Esophagus muscularis mucosa (tissue), 4 donors: ENCODE data around the gene LRRC10. TPM values are rescaled to one million over a fixed set of nuclear protein-coding genes. Genes with fewer than 3 reads are reported as not detected.

Experiments
- DNase-seq: peaks from one replicate; pipeline ENCODE4 v3.0.0-alpha.2; 2017; ENCODE audit errors: extremely low spot score
- H3K27ac ChIP-seq, 4 donors: fragments of 200-600 bp; sonication (generic); replicated peaks in 1 of 4; 1 replicate in 3 of 4; 2 replicates in 1 of 4; pipeline ENCODE4 v1.5.1; 2016 to 2019; ENCODE audit warnings: mild to moderate bottlenecking in 1 of 4
- H3K27me3 ChIP-seq, 4 donors: fragments of 200-600 bp; sonication (generic); one replicate each; pipeline versions ENCODE4 v1.5.1 to v1.6.0; 2016 to 2019
- H3K36me3 ChIP-seq, 4 donors: fragments of 200-600 bp; sonication (generic); one replicate each; pipeline ENCODE4 v1.5.1; 2016 to 2019
- H3K4me1 ChIP-seq, 4 donors: fragments of 200-600 bp; sonication (generic); one replicate each; pipeline ENCODE4 v1.5.1; 2016 to 2019
- H3K4me3 ChIP-seq, 4 donors: fragments of 200-600 bp; sonication (generic); 1 replicate in 2 of 4; 2 replicates in 2 of 4; pipeline ENCODE4 v1.5.1; 2016 to 2019; ENCODE audit warnings: mild to moderate bottlenecking in 4 of 4, moderate library complexity in 1 of 4
- H3K9me3 ChIP-seq, 4 donors: fragments of 200-600 bp; sonication (generic); 1 replicate in 3 of 4; 2 replicates in 1 of 4; pipeline ENCODE4 v1.5.1; 2016 to 2019
- EP300 ChIP-seq: sonication (generic); formaldehyde crosslinking; IDR thresholded peaks from one replicate; pipeline ENCODE4 v1.6.1; 2017; ENCODE audit warnings: antibody characterized with exemption
- POLR2A ChIP-seq: fragments of 450-650 bp; IDR thresholded peaks from one replicate; pipeline ENCODE4 v1.6.1; 2017; ENCODE audit warnings: antibody characterized with exemption, moderate library complexity, mild to moderate bottlenecking, low read depth
- POLR2AphosphoS5 ChIP-seq, 2 donors: sonication (generic); formaldehyde crosslinking; IDR thresholded peaks; one replicate each; pipeline ENCODE4 v1.6.1; 2017; ENCODE audit warnings: antibody characterized with exemption in 2 of 2
- WGBS: methylation state at CpG from one replicate; pipeline ENCODE4 v1.1.5; 2018; 5-methylcytosine and 5-hydroxymethylcytosine counted together
- intact Hi-C: fragments of 100-400 bp; cut with DNase I; formaldehyde crosslinking; loops from one replicate; pipeline ENCODE4 v1.15.1; 2023
- total RNA-seq, 4 donors: library from RNA; depleted of rRNA; stranded (reverse); fragments of >200 nt; gene quantifications; one replicate each; pipeline versions ENCODE4 v1.1.0 to v1.2.1, GENCODE V29; 2016
- TF ChIP-seq, protein P1 (sequence below), 3 experiments: fragments of 200-600 bp in 2 of 3; fragments of 450-650 bp in 1 of 3; sonication (generic) in 2 of 3; IDR thresholded peaks; one replicate each; pipeline ENCODE4 v1.5.1; 2017 to 2019; ENCODE audit warnings: antibody characterized with exemption in 3 of 3, mild to moderate bottlenecking in 2 of 3, moderate library complexity in 1 of 3

The LRRC10 gene
- total RNA-seq, 4 donors from 2014 or later: not detected

DNA sequence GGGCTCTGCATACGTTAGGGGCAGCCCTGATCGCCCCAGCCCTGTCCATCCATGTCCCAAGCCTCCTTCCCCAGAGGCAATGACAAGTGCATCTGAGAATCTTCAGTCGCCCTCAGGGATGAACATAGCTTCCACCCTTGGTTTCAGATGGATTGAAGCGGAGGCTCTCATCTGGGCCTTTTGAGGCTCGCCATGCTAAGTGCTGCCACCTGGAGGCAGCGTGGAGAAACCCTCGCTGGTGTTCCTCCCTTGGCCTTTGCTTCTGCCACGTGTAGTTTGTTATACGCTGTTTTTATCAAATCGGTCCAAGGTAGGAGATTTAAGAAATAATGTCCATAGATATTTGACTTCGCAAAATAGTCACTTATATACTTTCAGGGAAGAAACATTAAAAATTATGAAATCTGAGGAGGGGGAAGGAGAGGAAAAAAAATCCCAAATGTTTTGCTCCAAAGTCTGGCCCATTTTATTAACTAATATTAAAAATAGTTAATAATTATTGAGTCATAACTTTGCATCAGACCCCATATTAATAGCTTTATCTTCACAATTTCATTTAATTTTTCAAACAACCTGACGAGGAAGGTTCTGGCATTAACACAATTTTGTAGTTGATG, 28.8 kb upstream of the LRRC10 start:
- Histone ChIP-seq H3K4me3 (no peak overlapping the region), H3K27me3 (no peaks in the 10 kb centered on the region), H3K36me3 (no peaks in the 10 kb centered on the region), H3K27ac (no peak overlapping the region), H3K9me3 (no peaks in the 10 kb centered on the region), H3K4me1 (peaks cover 0 to 3% (median 0%) of the 10 kb centered on the region in 4 donors)
- TF ChIP-seq EP300 (no peak), POLR2AphosphoS5 (IDR thresholded peaks at IDR 0.05) (peak in 1 of 2 donors; percentile 22), POLR2A (no peak)
- TF ChIP-seq, protein P1, sequence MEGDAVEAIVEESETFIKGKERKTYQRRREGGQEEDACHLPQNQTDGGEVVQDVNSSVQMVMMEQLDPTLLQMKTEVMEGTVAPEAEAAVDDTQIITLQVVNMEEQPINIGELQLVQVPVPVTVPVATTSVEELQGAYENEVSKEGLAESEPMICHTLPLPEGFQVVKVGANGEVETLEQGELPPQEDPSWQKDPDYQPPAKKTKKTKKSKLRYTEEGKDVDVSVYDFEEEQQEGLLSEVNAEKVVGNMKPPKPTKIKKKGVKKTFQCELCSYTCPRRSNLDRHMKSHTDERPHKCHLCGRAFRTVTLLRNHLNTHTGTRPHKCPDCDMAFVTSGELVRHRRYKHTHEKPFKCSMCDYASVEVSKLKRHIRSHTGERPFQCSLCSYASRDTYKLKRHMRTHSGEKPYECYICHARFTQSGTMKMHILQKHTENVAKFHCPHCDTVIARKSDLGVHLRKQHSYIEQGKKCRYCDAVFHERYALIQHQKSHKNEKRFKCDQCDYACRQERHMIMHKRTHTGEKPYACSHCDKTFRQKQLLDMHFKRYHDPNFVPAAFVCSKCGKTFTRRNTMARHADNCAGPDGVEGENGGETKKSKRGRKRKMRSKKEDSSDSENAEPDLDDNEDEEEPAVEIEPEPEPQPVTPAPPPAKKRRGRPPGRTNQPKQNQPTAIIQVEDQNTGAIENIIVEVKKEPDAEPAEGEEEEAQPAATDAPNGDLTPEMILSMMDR (IDR thresholded peaks at IDR 0.05): peak; percentile 73 to 88 (median 78)
- 20% methylated on average over 9 of the region's 12 CpGs for whole genome bisulfite sequencing
- no peak for DNase-seq
- intact Hi-C loops: loop anchor here (5.0 kb wide), 1 partner anchor 282 kb away; the partner anchor contains the start of gene YEATS4

DNA sequence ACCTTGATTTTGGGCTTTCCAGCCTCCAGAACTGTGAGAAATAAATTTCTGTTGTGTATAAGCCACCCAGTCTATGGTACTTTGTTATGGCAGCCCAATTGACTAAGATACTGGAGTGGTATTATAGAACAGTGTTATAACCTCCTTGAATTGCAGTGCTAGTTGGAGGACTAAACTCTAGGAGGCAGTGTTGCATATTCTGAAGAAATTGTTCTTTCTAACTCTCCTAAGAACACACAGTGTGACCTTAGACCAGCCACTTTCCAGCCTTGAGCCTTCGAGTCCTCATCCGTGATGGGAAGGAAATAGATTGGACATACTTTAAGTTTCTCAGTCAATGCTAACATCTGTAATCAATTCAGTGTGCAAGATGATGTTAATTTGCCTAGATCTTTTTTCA, 22.4 kb upstream of the LRRC10 start:
- Histone ChIP-seq H3K4me1 (no peaks in the 10 kb centered on the region), H3K9me3 (no peaks in the 10 kb centered on the region), H3K36me3 (no peaks in the 10 kb centered on the region), H3K27me3 (no peaks in the 10 kb centered on the region), H3K4me3 (no peak overlapping the region), H3K27ac (no peak overlapping the region)
- 92% methylated on average over 2 of the region's 2 CpGs for WGBS
- no peak for DNase-seq
- intact Hi-C loops: no loop called here
- TF ChIP-seq POLR2A: no peak
- TF ChIP-seq EP300: no peak
- TF ChIP-seq, protein P1 (IDR thresholded peaks at IDR 0.05): no peak
- TF ChIP-seq POLR2AphosphoS5 (IDR thresholded peaks at IDR 0.05): no peak

DNA sequence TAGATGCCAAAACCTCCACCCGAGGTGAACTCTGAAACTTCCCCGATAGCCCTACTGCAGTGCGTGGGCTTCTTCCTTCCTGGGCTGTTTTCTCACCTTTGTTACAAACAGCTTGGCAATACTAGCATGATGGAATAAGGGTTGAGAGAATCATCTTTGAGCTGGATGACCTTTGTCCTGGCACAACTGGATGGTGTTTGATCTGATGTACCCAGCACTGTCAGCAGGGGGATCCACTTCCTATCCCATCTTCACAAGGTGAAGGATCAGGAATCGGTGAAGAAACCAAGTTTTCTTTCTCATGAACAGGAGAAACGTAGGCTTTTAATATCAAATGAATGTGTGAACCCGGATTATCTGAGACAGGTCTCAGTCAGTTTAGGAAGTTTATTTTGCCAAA, 19.5 kb upstream of the LRRC10 start:
- no peak for DNase-seq
- no peak overlapping the region for H3K27ac ChIP-seq
- H3K9me3 ChIP-seq: no peaks in the 10 kb centered on the region
- no peaks in the 10 kb centered on the region for H3K27me3 ChIP-seq
- no peaks in the 10 kb centered on the region for H3K4me1 ChIP-seq
- no peak overlapping the region for H3K4me3 ChIP-seq
- intact Hi-C loops: no loop called here
- H3K36me3 ChIP-seq: no peaks in the 10 kb centered on the region
- WGBS: 78% methylated on average over 6 of the region's 6 CpGs
- TF ChIP-seq POLR2AphosphoS5 (IDR thresholded peaks at IDR 0.05): no peak
- no peak for TF ChIP-seq EP300
- no peak for TF ChIP-seq POLR2A
- TF ChIP-seq, protein P1 (IDR thresholded peaks at IDR 0.05): no peak

DNA sequence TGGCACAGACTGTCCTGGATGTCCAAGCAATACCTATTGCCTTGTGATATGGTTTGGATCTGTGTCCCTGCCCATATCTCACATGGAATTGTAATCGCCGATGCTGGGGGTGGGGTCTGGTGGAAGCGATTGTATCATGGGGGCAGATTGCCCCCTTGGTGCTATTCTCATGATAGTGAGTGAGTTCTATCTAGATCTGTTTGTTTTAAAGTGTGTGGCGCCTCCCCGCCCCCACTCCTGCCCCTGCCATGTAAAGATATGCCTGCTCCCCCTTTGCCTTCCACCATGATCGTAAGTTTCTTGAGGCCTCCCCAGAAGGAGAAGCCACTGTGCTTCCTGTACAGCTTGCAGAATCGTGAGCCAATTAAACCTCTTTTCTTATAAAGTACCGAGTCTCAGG, 16.8 kb upstream of the LRRC10 start:
- 96% methylated on average over 8 of the region's 8 CpGs for WGBS
- DNase-seq: no peak
- no peaks in the 10 kb centered on the region for H3K36me3 ChIP-seq
- no peaks in the 10 kb centered on the region for H3K4me1 ChIP-seq
- TF ChIP-seq EP300: no peak
- TF ChIP-seq POLR2A: no peak
- no peak for TF ChIP-seq POLR2AphosphoS5 (IDR thresholded peaks at IDR 0.05)
- TF ChIP-seq, protein P1 (IDR thresholded peaks at IDR 0.05): no peak
- H3K9me3 ChIP-seq: no peaks in the 10 kb centered on the region
- H3K27ac ChIP-seq: no peak overlapping the region
- H3K27me3 ChIP-seq: peaks cover 0 to 3% (median 0%) of the 10 kb centered on the region in 4 donors
- no peak overlapping the region for H3K4me3 ChIP-seq
- intact Hi-C loops: no loop called here

DNA sequence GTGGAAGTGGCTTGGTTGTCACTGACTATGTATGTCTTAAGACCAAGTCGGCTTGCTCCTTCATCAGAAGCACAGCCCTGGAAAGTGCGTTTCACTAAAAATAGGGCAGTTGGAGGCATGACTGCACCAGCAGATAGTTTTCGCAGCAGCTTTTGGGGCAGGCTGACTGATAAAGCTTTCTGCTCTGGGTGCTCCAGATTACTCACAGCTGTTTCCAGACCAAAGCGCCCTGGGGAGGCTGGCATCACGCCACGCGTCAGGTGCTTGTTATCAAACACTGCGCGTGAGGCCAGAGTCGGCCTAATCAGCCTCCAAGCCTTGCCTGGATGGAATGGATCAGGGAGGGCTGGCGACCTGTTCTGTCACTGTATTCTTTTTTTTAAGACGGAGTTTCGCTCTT, 13.3 kb upstream of the LRRC10 start:
- TF ChIP-seq POLR2AphosphoS5 (IDR thresholded peaks at IDR 0.05) (no peak), POLR2A (no peak), EP300 (no peak)
- TF ChIP-seq, protein P1 (IDR thresholded peaks at IDR 0.05): no peak

More for the DNA sequence above, 13.3 kb upstream of the LRRC10 start:
- WGBS: 64% methylated on average over 6 of the region's 13 CpGs
- Histone ChIP-seq H3K36me3 (no peaks in the 10 kb centered on the region), H3K9me3 (no peaks in the 10 kb centered on the region), H3K27me3 (peaks cover 0 to 3% (median 0%) of the 10 kb centered on the region in 4 donors), H3K27ac (no peak overlapping the region), H3K4me1 (no peaks in the 10 kb centered on the region), H3K4me3 (no peak overlapping the region)
- no peak for DNase-seq
- intact Hi-C loops: no loop called here
